ENCODE measurements around the gene AUTS2.

- TF ChIP-seq POLR2A (IDR thresholded peaks at IDR 0.05) (no peak), POLR2AphosphoS5 (IDR thresholded peaks at IDR 0.05) (no peak), CTCF (IDR thresholded peaks at IDR 0.05) (no peak), EP300 (IDR thresholded peaks at IDR 0.05; ENCODE audit: low read depth) (no peak)
These were observed 1112.4 kb downstream of the AUTS2 start for GRCh38 chr7:70710651-70711050.
